GM12874 (cell line): ENCODE measurements around the gene ASB3.

Experiments used
- TF ChIP-seq, protein P1 (sequence below): IDR thresholded peaks from 2 replicates; pipeline ENCODE4 v1.5.1; 2011; ENCODE audit warnings: low read depth, mild to moderate bottlenecking, control low read depth, low read length, moderate library complexity; ENCODE audit not compliant: insufficient read depth

The ASB3 gene

DNA sequence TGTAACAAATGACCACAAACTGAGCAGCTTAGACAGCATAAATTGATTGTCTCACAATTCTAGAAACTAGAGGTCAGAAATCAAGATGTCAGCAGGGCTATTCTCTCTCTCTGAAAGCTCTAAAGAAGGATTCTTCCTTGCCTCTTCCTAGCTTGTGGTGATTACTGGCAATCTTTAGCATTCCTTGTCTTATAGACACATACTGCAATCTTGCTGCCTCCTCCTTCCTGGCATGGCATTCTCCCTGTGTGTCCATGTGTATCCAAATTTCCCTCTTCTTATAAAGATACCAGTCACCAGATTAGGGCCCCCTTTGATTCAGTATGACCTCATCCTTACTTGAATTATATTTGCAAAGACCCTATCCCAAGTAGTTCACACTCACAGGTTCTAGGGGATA, 2.3 kb downstream of the ASB3 start:
- TF ChIP-seq, protein P1, sequence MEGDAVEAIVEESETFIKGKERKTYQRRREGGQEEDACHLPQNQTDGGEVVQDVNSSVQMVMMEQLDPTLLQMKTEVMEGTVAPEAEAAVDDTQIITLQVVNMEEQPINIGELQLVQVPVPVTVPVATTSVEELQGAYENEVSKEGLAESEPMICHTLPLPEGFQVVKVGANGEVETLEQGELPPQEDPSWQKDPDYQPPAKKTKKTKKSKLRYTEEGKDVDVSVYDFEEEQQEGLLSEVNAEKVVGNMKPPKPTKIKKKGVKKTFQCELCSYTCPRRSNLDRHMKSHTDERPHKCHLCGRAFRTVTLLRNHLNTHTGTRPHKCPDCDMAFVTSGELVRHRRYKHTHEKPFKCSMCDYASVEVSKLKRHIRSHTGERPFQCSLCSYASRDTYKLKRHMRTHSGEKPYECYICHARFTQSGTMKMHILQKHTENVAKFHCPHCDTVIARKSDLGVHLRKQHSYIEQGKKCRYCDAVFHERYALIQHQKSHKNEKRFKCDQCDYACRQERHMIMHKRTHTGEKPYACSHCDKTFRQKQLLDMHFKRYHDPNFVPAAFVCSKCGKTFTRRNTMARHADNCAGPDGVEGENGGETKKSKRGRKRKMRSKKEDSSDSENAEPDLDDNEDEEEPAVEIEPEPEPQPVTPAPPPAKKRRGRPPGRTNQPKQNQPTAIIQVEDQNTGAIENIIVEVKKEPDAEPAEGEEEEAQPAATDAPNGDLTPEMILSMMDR = no peak

GRCh38 chr2:53782676-53783075, 4.1 kb downstream of the ASB3 start:
- TF ChIP-seq, protein P1 = no peak

DNA sequence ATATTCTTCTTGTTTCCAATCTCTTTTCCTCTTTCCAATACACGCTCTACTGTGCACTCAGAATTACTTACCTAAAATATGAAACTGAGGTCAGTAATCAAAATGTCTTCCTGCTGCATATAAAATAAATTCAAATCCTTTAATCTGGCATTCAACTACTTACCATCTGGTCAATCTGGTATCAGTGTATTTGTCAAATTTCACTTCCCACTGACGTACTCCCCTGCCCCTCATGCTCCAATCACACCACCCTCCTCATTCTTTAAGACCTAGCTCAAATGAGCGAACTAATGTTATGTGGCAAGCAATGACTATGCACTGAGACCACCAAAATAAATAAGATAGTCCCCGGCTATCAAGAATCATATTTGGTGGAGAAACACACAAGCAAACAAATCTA, 6.7 kb downstream of the ASB3 start:
- TF ChIP-seq, protein P1 = no peak

DNA sequence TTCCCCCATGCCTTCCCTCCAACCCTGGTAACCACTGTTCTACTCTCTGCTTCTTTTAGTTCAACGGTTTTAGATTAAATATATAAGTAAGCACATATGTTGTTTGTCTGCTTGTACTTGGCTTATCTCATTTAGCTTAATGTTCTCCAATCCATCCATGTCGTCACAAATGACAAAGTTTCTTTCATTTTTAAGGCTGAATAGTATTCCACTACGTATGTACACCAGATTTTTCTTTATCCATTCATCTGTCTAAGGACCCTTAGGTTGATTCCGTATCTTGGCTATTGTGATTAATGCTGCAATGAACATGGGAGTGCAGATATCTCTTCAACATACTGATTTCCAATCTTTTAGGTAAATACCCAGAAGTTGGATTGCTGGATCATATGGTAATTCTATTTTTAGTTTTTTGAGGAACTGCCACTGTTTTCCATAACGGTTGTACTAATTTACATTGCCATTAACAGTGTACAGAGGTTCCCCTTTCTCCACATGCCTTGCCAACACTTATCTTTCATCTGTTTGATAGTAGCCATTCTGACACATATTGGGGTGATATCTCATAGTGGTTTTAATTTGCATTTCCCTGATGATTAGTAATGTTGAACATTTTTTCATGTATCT, 8.1 kb downstream of the ASB3 start:
- TF ChIP-seq, protein P1 = no peak

GRCh38 chr2:53777134-53777533, 9.6 kb downstream of the ASB3 start:
- TF ChIP-seq, protein P1 = no peak

DNA sequence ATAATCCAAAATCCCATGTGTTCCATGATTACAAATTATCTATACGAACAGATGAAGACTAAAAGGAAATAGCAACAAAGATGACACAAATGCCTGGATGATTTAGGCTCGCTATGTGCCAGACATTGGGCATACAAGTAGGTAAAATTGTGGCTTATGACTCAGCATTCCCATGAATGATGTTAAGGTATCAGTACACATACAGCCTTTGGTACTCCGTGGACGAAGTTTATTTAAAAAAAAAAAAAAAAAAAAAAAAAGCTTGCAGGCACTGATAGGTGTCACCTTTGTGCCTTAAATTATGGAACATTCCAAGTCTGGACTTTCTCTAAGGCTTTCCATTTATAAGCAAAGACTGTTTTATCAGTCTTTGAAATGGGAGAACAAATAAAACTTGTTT, 16.5 kb downstream of the ASB3 start:
- TF ChIP-seq, protein P1 = no peak

DNA sequence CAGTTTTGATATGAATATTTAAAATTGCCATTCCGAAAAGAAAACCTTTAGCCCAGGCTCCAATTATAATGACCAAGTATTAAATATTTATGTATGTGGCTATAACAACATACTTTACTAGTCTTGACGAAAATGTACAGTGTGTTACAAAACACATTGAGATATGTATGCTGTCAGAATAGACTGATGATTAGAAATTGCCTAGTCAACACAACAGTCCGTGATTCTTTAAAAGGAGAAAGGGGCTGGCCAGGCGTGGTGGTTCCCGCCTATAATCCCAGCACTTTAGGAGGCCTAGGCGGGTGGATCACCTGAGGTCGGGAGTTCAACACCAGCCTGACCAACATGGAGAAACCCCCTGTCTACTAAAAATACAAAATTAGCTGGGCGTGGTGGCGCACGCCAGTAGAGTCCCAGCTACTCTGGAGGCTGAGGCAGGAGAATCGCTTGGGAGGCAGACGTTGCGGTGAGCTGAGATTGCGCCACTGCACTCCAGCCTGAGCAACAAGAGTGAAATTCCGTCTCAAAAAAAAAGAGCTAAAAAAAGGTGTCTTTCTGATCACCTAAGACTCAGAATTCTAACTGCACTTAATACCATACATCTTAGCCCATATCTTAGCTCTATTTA, 17.3 kb downstream of the ASB3 start:
- TF ChIP-seq, protein P1 = no peak
